Embryonic facial prominence (tissue), 1 donor: ENCODE results near the gene HERC2.

Source experiments
- DNase-seq: peaks from one replicate; pipeline ENCODE4 v3.0.0-alpha.2; 2016; ENCODE audit errors: extremely low spot score

HERC2 gene

GRCh38 chr15:28097656-28098359 is 224.2 kb downstream of the HERC2 start:
- DNase-seq, result no peak

- no peak for DNase-seq
Measured at GRCh38 chr15:28096670-28097431, 225.1 kb downstream of the HERC2 start.

DNA sequence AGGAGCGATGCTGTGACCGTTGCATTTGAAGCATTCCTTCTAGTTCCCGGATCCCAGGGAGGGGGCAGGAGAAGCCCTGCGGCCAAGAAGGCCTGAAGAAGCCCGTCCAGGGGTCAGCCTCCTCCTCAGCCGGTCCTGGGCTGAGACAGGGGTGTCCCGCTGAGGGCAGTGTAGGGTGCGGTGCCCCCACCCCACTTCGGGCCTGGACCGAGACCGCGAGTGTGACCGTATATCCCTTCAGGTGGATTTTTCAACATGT is 225.6 kb downstream of the HERC2 start:
- no peak for DNase-seq

DNA sequence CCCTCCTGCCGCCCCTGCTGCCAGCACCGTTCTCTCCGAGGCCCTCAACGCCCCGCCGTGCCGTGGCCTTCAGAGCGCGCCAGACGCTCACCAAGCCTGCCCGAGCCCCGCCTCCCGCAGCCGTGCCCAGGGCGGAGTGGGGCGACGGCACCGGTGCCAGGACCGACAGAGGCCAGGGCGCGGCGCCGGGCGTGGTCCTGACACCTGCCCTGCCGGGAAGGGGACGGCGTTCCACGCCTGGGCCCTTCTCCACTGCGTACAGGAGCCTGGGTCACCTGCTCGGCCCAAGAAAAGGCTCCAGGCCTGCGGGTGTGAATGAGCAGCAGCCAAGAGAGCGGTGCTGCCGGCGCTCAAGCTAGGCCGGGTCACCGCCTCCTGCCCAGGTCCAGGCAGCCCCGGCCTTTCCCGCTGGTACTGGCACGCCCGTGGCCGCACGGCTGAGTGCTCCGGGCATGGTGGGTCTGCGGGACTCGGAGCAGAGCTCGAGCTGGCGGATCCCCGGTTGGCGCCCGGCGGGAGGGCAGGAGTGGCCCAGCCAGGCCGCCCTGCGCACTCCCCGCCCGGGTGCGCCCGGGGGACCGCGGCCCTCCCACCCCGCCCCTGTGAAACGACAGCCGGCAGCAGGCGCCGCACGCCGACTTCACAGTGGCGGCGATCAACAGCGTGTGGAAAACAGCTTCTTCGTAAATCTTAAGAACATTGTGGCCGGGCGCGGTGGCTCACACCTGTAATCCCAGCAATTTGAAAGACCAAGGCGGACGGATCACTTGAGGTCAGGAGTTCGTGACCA is 227.1 kb downstream of the HERC2 start:
- no peak for DNase-seq

DNA sequence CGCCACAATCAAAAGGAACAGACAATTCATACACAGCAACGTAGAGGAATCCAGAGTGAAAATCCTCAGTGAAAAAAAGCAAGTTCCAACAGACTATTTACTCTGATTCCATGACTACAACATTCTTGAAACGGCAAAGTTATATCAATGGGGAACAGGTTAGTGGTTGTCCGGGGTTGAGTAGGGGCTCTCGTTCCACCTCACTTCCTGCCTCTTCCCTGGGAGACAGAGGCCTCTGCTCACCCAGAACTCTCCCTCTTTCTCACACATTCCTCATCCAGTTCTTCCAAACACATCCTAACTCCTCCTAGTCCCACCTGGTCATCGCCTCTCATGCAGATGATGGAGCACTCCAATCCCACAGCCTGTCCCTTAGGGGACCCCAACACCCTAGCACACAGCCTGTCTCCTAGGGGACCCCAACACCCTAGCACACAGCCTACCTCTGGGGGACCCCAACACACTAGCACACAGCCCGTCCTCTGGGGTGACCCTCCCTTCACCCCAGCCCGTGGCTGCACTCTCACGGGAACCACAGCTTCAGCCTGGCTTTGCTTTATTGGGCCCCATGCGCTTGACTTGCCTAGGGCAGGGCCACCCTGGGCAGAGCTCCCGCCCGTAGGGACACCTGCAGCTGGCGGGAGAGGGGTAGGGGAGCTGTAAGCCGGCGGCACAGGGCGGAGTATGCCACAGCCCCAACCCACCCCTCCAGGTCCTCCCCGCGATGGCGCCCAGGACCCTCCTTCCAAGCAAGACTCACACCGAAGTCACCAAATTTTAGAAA is 228.0 kb downstream of the HERC2 start:
- no peak for DNase-seq

DNA sequence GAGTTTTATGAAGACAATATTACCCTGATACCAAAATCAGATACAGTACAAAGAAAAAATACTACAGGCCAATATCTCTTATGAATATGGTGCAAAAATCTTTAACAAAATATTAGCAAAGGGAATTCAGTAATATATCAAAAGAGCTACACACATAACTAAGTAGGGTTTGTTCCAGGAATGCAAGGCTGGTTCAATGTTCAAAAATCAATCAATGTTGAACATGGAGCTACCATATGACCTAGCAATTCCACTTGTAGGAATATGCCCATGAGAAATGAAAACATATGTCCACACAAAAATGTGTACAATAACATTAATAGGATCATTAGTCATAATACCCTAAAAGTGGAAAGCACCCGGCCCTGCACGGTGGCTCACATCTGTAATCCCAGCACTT is 230.7 kb downstream of the HERC2 start:
- no peak for DNase-seq

GRCh38 chr15:28086175-28086703 is 235.7 kb downstream of the HERC2 start:
- no peak for DNase-seq

- no peak for DNase-seq
Measured at GRCh38 chr15:28085489-28086174, 236.3 kb downstream of the HERC2 start.

DNA sequence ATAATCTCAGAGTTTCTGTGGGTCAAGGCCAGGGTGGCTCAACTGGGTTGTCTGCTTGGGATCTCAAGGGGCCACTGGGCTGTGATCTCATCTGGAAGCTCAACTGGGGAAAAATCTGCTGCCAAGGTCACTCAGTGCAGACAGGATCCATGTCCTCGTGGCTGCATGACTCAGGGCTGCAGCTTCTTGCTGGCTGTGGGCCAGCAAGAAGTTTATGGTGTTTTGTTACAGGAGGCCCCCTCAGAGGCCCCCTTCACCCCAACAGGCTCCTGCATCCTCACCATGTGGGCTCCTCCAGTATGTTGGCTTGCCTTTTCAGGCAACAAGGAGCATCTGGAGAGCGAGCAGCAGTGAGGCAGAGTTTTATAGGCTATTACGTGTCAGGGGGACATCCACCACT is 237.4 kb downstream of the HERC2 start:
- no peak for DNase-seq

GRCh38 chr15:28082891-28083684 is 238.9 kb downstream of the HERC2 start:
- DNase-seq, result no peak

DNA sequence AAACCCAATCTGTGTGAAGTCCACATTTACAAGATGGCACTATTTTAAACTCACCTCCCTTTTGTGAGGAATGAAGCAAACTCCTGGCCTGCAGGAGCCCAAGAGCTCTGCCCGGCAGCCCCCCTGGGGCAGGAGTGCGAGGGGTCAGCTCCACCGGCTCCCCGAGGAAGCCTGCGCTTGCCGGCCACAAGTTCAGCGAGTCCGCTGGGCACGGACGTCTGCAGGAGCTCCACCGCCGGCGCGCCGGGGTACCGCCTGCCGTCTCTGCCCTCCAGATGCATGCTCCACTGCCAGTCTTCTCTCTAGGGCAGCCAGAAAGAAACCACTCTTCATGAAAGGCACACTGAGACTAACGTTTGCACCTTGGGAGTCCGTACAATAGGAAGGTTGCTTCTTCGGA is 240.4 kb downstream of the HERC2 start:
- no peak for DNase-seq

- no peak for DNase-seq
Measured at GRCh38 chr15:28080386-28080785, 241.6 kb downstream of the HERC2 start.

GRCh38 chr15:28079313-28079969 is 242.5 kb downstream of the HERC2 start:
- no peak for DNase-seq

DNA sequence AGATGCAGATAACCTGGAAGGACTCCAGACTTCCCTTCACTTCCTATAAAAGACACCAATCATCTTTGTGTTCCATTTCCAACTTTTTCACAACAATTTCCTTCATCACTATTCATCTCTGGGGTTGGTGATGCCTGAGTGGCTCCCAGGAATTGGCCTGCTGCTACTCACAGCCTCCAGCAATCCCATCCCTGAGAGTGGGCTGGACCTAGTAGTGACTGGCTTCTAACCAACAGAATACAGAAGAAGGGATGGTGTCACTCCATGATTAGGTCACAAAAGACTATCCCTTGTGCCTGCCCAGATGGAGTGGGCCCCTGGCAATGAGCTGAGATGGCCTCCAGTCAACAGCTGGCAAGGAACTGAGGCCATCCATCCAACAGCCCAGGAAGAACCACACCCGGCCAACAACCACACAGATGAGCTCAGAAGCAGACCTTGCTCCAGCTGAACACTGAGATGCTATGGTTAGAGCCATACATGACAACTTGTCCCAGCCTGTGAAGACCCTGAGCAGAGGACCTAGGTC is 243.7 kb downstream of the HERC2 start:
- no peak for DNase-seq

DNA sequence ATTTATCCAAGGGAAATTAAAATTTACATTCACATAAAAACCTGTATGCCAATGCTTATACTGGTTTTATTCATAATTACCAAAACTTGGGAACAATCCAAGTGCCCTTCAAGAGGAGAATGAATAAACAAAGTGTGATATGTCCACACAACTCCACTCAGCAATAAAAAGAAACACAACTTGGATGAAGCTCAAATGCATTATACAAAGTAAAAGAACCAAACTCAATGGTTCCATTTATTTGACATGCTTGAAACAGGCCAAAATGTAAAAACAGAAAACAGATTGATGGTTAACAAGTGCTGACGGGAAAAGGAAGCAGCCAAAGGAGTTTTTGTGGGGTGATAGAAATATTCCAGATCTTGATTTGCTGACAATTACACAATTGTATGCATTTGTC is 246.4 kb downstream of the HERC2 start:
- DNase-seq, result no peak

DNA sequence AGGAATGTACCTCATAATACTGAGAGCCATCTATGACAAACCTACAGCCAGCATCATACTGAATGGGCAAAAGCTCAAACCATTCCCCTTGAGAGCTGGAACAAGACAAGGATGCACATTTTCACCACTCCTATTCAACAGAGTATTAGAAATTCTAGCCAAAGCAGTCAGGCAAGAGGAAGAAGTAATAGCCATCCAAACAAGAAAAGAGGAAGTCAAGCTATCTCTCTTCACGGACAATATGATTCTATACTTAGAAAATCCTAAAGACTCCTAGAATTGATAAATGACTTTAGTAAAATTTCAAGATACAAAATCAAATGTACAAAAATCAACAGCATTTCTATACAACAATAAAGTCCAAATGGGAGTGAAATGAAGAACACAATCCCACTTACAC is 253.0 kb downstream of the HERC2 start:
- DNase-seq, result no peak

GRCh38 chr15:28066231-28066630 is 255.7 kb downstream of the HERC2 start:
- DNase-seq, result no peak
